Common myeloid progenitor, CD34-positive (primary cell): Measurements from ENCODE around the gene ANTXR2.

Experiments
- CTCF ChIA-PET: fragments of 350-600 bp; sonication (Branson Sonifier 250); formaldehyde crosslinking; loops from one replicate; lab custom pipeline; 2021; ENCODE audit warnings: antibody characterized with exemption; lab: Charles Lee
- POLR2A ChIA-PET: fragments of 350-600 bp; sonication (Branson Sonifier 250); formaldehyde crosslinking; loops from one replicate; lab custom pipeline; 2021; ENCODE audit warnings: antibody characterized with exemption; lab: Charles Lee
- DNase-seq, 3 donors: peaks; one replicate each; pipeline versions ENCODE4 v3.0.0 to v3.0.0-alpha.2; 2013
- H3K27ac ChIP-seq, 2 experiments: 1 replicate in 1 of 2; 2 replicates in 1 of 2; pipeline ENCODE4 v1.7.0; 2013; ENCODE audit warnings: inconsistent platforms in 2 of 2, low read length in 2 of 2, mild to moderate bottlenecking in 2 of 2, low read depth in 1 of 2, moderate library complexity in 1 of 2; ENCODE audit not compliant: severe bottlenecking in 2 of 2, insufficient read depth in 1 of 2, poor library complexity in 1 of 2
- H3K27me3 ChIP-seq, 5 experiments: replicated peaks in 2 of 5; 1 replicate in 3 of 5; 2 replicates in 2 of 5; pipeline versions ENCODE4 v1.6.1 to v1.7.0; 2013; ENCODE audit warnings: low read length in 4 of 5, mild to moderate bottlenecking in 2 of 5, moderate library complexity in 2 of 5, inconsistent platforms in 1 of 5; ENCODE audit not compliant: insufficient read depth in 5 of 5, control insufficient read depth in 4 of 5
- H3K36me3 ChIP-seq, 4 experiments: 1 replicate in 2 of 4; 2 replicates in 2 of 4; pipeline versions ENCODE4 v1.6.1 to v1.7.0; 2013; ENCODE audit warnings: low read length in 3 of 4, control low read depth in 1 of 4, mild to moderate bottlenecking in 1 of 4; ENCODE audit not compliant: control insufficient read depth in 4 of 4, insufficient read depth in 4 of 4
- H3K4me1 ChIP-seq, 4 experiments: 1 replicate in 3 of 4; 2 replicates in 1 of 4; pipeline versions ENCODE4 v1.6.1 to v1.7.1; 2013; ENCODE audit warnings: low read length in 3 of 4, mild to moderate bottlenecking in 3 of 4, control low read depth in 1 of 4, inconsistent platforms in 1 of 4, moderate library complexity in 1 of 4; ENCODE audit not compliant: control insufficient read depth in 4 of 4, insufficient read depth in 4 of 4; ENCODE audit errors: control extremely low read depth in 1 of 4
- H3K4me3 ChIP-seq, 7 experiments: 1 replicate in 4 of 7; 2 replicates in 3 of 7; pipeline versions ENCODE4 v1.5.1 to v1.7.0; 2013; ENCODE audit warnings: mild to moderate bottlenecking in 7 of 7, low read length in 6 of 7, moderate library complexity in 6 of 7, inconsistent platforms in 2 of 7, low read depth in 2 of 7, control low read depth in 1 of 7; ENCODE audit not compliant: insufficient read depth in 4 of 7, control insufficient read depth in 1 of 7; ENCODE audit errors: extremely low read depth in 1 of 7
- H3K9me3 ChIP-seq, 5 experiments: 1 replicate in 4 of 5; 2 replicates in 1 of 5; pipeline versions ENCODE4 v1.6.1 to v1.7.1; 2013; ENCODE audit warnings: low read length in 4 of 5, mild to moderate bottlenecking in 2 of 5, inconsistent platforms in 1 of 5, low read depth in 1 of 5, moderate library complexity in 1 of 5; ENCODE audit not compliant: control insufficient read depth in 4 of 5, insufficient read depth in 2 of 5; ENCODE audit errors: control extremely low read depth in 1 of 5
- WGBS: methylation state at CpG from one replicate; pipeline ENCODE4 v1.1.5; 2013; ENCODE audit not compliant: insufficient coverage; 5-methylcytosine and 5-hydroxymethylcytosine counted together

The ANTXR2 gene

GRCh38 chr4:80024335-80024734 lies 48.7 kb downstream of the ANTXR2 start:
- POLR2A ChIA-PET, result no interaction called here
- no peak for DNase-seq
- CTCF ChIA-PET, result interaction anchor here (0.9 kb wide), 1 partner anchor 192 kb away, joined by 3 read pairs; no protein-coding TSS in a partner anchor
- H3K4me1 ChIP-seq, result no peaks in the 10 kb centered on the region
- WGBS, result 88% methylated on average over 1 of the region's 1 CpG
- no peaks in the 10 kb centered on the region for H3K9me3 ChIP-seq
- H3K27ac ChIP-seq, result no peak overlapping the region
- no peaks in the 10 kb centered on the region for H3K27me3 ChIP-seq
- peaks cover 22 to 82% (median 38%) of the 10 kb centered on the region in 4 experiments for H3K36me3 ChIP-seq
- no peak overlapping the region for H3K4me3 ChIP-seq

- peaks cover 20 to 71% (median 30%) of the 10 kb centered on the region in 4 experiments for H3K36me3 ChIP-seq
- DNase-seq, result no peak
- H3K4me1 ChIP-seq, result peaks cover 3 to 15% (median 9%) of the 10 kb centered on the region in 4 experiments
- POLR2A ChIA-PET, result no interaction called here
- H3K4me3 ChIP-seq, result no peak overlapping the region
- no peaks in the 10 kb centered on the region for H3K27me3 ChIP-seq
- no peaks in the 10 kb centered on the region for H3K9me3 ChIP-seq
- H3K27ac ChIP-seq, result no peak overlapping the region
- WGBS, result no CpG with 5 or more reads among the region's 3 CpGs
- CTCF ChIA-PET, result interaction anchor here (1.0 to 1.6 kb wide), 3 partner anchors 11 to 247 kb away, joined by 3 read pairs; no protein-coding TSS in a partner anchor
Observed at GRCh38 chr4:80022282-80022681, 50.7 kb downstream of the ANTXR2 start.

DNA sequence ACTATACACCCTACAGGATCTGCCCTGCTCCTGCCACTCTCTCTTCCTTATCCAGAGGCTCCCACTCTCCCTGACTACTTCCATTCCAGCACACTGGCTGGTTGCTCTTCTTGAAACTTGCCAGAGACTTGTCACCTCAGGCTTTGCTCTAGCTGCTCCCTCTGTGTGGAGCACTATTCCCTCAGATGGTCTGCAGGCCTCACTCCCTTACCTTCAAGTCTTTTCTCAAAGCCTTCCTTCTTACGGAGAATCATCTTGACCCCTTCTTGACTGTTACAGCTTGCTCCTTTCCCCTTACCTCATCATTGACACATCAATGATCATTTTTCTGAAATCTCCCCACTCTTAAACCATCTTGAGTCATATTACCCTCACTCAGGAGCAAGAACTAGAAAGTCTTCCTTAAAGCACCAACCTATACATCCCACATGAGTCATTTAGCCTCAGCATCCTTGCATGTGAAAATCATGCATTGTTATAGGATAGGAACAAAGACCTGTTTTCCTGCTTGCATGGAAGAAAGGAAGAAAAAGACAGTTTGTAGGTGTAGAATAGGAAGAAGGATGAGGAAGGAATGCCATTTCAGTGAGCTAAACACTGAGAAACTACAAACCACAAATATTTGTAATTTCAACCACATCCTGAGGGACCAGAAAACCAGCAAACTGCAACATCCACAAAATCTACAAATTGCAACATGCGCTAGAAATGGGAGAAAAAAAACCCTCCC lies 55.7 kb downstream of the ANTXR2 start:
- 90% methylated on average over 1 of the region's 2 CpGs for WGBS
- no peak overlapping the region for H3K4me3 ChIP-seq
- no peaks in the 10 kb centered on the region for H3K9me3 ChIP-seq
- CTCF ChIA-PET, result interaction anchor here (0.9 to 1.7 kb wide), 4 partner anchors 10 to 16 kb away, joined by 3 to 5 read pairs (median 4); no protein-coding TSS in a partner anchor
- H3K4me1 ChIP-seq, result peaks cover 9 to 27% (median 20%) of the 10 kb centered on the region in 4 experiments
- peak in 2 of 3 donors; percentile 66 to 67 for DNase-seq
- H3K27ac ChIP-seq, result no peak overlapping the region
- H3K27me3 ChIP-seq, result no peaks in the 10 kb centered on the region
- POLR2A ChIA-PET, result no interaction called here
- H3K36me3 ChIP-seq, result peaks cover 11 to 61% (median 28%) of the 10 kb centered on the region in 4 experiments

GRCh38 chr4:80016506-80016905 lies 56.5 kb downstream of the ANTXR2 start:
- DNase-seq, result no peak
- ChIA-PET CTCF (interaction anchor here (1.3 to 1.7 kb wide), 2 partner anchors 9 to 17 kb away, joined by 4 to 5 read pairs; no protein-coding TSS in a partner anchor), POLR2A (no interaction called here)
- Histone ChIP-seq H3K4me3 (no peak overlapping the region), H3K4me1 (peaks cover 9 to 27% (median 20%) of the 10 kb centered on the region in 4 experiments), H3K9me3 (no peaks in the 10 kb centered on the region), H3K27ac (no peak overlapping the region), H3K27me3 (no peaks in the 10 kb centered on the region), H3K36me3 (peaks cover 11 to 58% (median 27%) of the 10 kb centered on the region in 4 experiments)
- 100% methylated on average over 1 of the region's 1 CpG for WGBS

DNA sequence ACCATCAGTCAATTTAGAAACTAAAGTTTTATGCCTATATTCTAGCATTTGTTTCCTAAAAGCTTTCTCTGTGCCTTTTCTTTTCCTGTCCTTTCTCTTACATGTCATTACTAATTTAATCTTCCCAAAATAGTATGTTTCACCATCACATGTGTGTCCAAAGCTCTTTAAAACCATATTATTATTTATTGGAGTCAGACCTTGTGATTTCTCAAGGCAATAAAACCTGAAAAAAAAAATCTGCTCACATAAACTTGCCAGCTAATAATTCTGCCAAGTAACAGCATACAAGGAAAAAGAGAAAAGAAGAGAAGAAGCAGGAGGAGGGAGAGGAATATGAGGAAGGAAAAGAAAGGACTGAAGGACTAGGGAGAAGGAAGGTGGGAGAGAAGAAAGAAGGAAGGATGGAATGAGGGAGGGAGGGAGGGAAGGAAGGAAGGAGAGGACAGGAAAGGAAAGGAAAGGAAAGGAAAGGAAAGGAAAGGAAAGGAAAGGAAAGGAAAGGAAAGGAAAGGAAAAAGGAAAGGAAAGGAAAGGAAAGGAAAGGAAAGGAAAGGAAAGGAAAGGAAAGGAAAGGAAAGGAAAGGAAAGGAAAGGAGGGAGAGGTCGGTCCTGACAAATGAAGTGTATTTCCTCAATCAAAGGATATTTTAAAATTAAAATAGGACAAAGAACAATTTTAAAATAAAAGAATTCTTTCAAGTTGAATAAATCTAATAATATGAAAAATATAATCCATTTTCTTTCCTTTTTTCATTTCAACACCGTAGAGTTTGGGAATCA lies 57.4 kb downstream of the ANTXR2 start:
- POLR2A ChIA-PET, result no interaction called here
- Histone ChIP-seq H3K36me3 (peaks cover 10 to 53% (median 27%) of the 10 kb centered on the region in 4 experiments), H3K9me3 (no peaks in the 10 kb centered on the region), H3K4me1 (peaks cover 9 to 27% (median 20%) of the 10 kb centered on the region in 4 experiments), H3K4me3 (no peak overlapping the region), H3K27me3 (no peaks in the 10 kb centered on the region), H3K27ac (no peak overlapping the region)
- DNase-seq, result no peak
- CTCF ChIA-PET, result no interaction called here
- no CpG with 5 or more reads among the region's 2 CpGs for WGBS

DNA sequence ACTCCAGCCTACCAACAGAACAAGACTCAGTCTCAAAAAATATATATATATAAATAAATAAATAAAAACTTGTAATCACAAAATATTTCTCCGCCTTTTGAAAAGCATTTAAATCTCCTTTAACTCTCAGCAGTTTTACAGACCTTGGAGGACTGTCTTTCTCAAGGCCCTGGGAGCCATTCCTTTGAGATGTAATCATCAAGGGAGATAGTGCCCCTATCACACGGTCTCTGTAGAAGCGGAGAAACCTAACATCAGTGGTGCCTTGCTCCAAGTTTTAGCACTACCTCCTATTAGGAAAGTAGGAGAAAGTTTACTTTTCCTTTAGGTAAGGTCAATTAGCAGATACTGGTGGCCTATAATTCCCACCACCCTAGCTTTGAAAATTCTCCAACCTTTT lies 58.5 kb downstream of the ANTXR2 start:
- no peak overlapping the region for H3K4me3 ChIP-seq
- no peak for DNase-seq
- peaks cover 10 to 50% (median 25%) of the 10 kb centered on the region in 4 experiments for H3K36me3 ChIP-seq
- no peaks in the 10 kb centered on the region for H3K27me3 ChIP-seq
- H3K27ac ChIP-seq, result no peak overlapping the region
- H3K9me3 ChIP-seq, result no peaks in the 10 kb centered on the region
- CTCF ChIA-PET, result no interaction called here
- POLR2A ChIA-PET, result no interaction called here
- peaks cover 9 to 32% (median 21%) of the 10 kb centered on the region in 4 experiments for H3K4me1 ChIP-seq
- WGBS, result 80% methylated on average over 1 of the region's 3 CpGs
